Upper lobe of left lung (tissue), 6 donors: ENCODE results near the gene DLEC1. TPM values are rescaled to one million over a fixed set of nuclear protein-coding genes. Genes with fewer than 3 reads are reported as not detected.
"Not testable (repeated sequence)": the region's sequence is repeated elsewhere in the genome, so short reads cannot be mapped to it uniquely, and the experiment has no call there.

Source experiments
- ATAC-seq, 2 donors: fragments of 200-7000 bp; cut with Tn5 transposase; one replicate each; pipeline ENCODE4 v1.9.1; 2022; ENCODE audit warnings: mild to moderate bottlenecking in 2 of 2, moderate library complexity in 2 of 2; ENCODE audit not compliant: low FRiP score in 2 of 2
- DNase-seq, 2 donors: peaks; one replicate each; pipeline ENCODE4 v3.0.0-alpha.2; 2019 to 2020
- H3K27ac ChIP-seq, 4 donors: fragments of 200-600 bp; sonication (generic); one replicate each; pipeline ENCODE4 v1.5.1; 2016 to 2019
- H3K27me3 ChIP-seq, 4 donors: fragments of 200-600 bp; sonication (generic); one replicate each; pipeline ENCODE4 v1.5.1; 2017 to 2019
- H3K36me3 ChIP-seq, 4 donors: fragments of 200-600 bp; sonication (generic); one replicate each; pipeline ENCODE4 v1.5.1; 2016 to 2019
- H3K4me1 ChIP-seq, 4 donors: fragments of 200-600 bp; sonication (generic); one replicate each; pipeline ENCODE4 v1.5.1; 2018 to 2019
- H3K4me3 ChIP-seq, 4 donors: fragments of 200-600 bp; sonication (generic); one replicate each; pipeline ENCODE4 v1.5.1; 2017 to 2019; ENCODE audit warnings: mild to moderate bottlenecking in 2 of 4, moderate library complexity in 1 of 4
- H3K9me3 ChIP-seq, 4 donors: fragments of 200-600 bp; sonication (generic); one replicate each; pipeline ENCODE4 v1.5.1; 2018 to 2019
- EP300 ChIP-seq, 4 donors: sonication (generic); formaldehyde crosslinking; IDR thresholded peaks; one replicate each; pipeline ENCODE4 v1.5.1; 2017; ENCODE audit warnings: antibody characterized with exemption in 4 of 4, control low read depth in 2 of 4
- POLR2A ChIP-seq, 4 donors: fragments of 450-650 bp; IDR thresholded peaks; one replicate each; pipeline ENCODE4 v1.5.1; 2016 to 2017; ENCODE audit warnings: antibody characterized with exemption in 4 of 4, mild to moderate bottlenecking in 2 of 4
- POLR2AphosphoS5 ChIP-seq, 2 donors: sonication (generic); formaldehyde crosslinking; IDR thresholded peaks; one replicate each; pipeline ENCODE4 v1.5.1; 2017; ENCODE audit warnings: antibody characterized with exemption in 2 of 2
- WGBS, 2 donors: methylation state at CpG; one replicate each; pipeline ENCODE4 v1.1.5; 2017 to 2018; 5-methylcytosine and 5-hydroxymethylcytosine counted together
- total RNA-seq, 6 donors: library from RNA; depleted of rRNA in 4 of 6; stranded (reverse); fragments of >200 nt in 4 of 6; gene quantifications; one replicate each; pipeline versions ENCODE4 v1.1.0 to v1.2.1, GENCODE V29; 2016 to 2021
- TF ChIP-seq, protein P1 (sequence below), 6 experiments: fragments of 450-650 bp in 4 of 6; fragments of 200-600 bp in 2 of 6; sonication (generic) in 2 of 6; IDR thresholded peaks; one replicate each; pipeline ENCODE4 v1.5.1; 2016 to 2019; ENCODE audit warnings: antibody characterized with exemption in 6 of 6
- donor health status: DM: no; HTN: no; CAD: no; lungs with moderate emphysema.
- donor health status: DM: no; HTN: yes; CAD: no; lungs with severe emphysema.

DLEC1 gene
- total RNA-seq, 6 donors from 2014 or later = 2.3 to 34.8 (median 14.3) TPM

GRCh38 chr3:38135621-38136277 is 96.7 kb downstream of the DLEC1 start:
- Histone ChIP-seq H3K4me3 (peak overlapping the region; percentile 63 to 97 (median 88)), H3K27ac (peak overlapping the region; percentile 78 to 98 (median 96)), H3K4me1 (peaks cover 44 to 66% (median 58%) of the 10 kb centered on the region in 4 donors), H3K36me3 (peaks cover 6 to 43% (median 30%) of the 10 kb centered on the region in 4 donors)
- ATAC-seq, H3K9me3 ChIP-seq, H3K27me3 ChIP-seq, DNase-seq: not testable (repeated sequence)
- 52 to 65% methylated on average over 10 of the region's 10 CpGs for WGBS, 2 donors

GRCh38 chr3:38136393-38136776 is 97.4 kb downstream of the DLEC1 start:
- H3K27ac ChIP-seq = peak overlapping the region; percentile 78 to 98 (median 96)
- DNase-seq (peak in 1 of 2 donors; percentile 50), ATAC-seq (peak in 1 of 2 donors; percentile 2)
- no peaks in the 10 kb centered on the region for H3K27me3 ChIP-seq
- peak overlapping the region; percentile 63 to 97 (median 88) for H3K4me3 ChIP-seq
- no peak for TF ChIP-seq POLR2A (IDR thresholded peaks at IDR 0.05)
- TF ChIP-seq POLR2AphosphoS5 (IDR thresholded peaks at IDR 0.05) = no peak
- WGBS, 2 donors = 0% methylated on average over 17 to 19 of the region's 20 CpGs
- peaks cover under 1 to 43% (median 28%) of the 10 kb centered on the region in 4 donors for H3K36me3 ChIP-seq
- H3K9me3 ChIP-seq = no peaks in the 10 kb centered on the region
- H3K4me1 ChIP-seq = peaks cover 47 to 69% (median 57%) of the 10 kb centered on the region in 4 donors

- H3K27me3 ChIP-seq = no peaks in the 10 kb centered on the region
- 0% methylated on average over 5 to 39 of the region's 66 CpGs for WGBS, 2 donors
- H3K4me1 ChIP-seq = peaks cover 47 to 69% (median 57%) of the 10 kb centered on the region in 4 donors
- no peaks in the 10 kb centered on the region for H3K9me3 ChIP-seq
- DNase-seq = peak; percentile 97 to 100
- peak within 1 kb of the TSS; percentile 91 to 98 (median 96) for H3K27ac ChIP-seq
- H3K36me3 ChIP-seq = peaks cover 0 to 43% (median 31%) of the 10 kb centered on the region in 4 donors
- TF ChIP-seq EP300 (IDR thresholded peaks at IDR 0.05) (peak in 1 of 4 donors; percentile 14), POLR2A (IDR thresholded peaks at IDR 0.05) (peak; percentile 61 to 94 (median 82)), POLR2AphosphoS5 (IDR thresholded peaks at IDR 0.05) (peak; percentile 93 to 95)
- TF ChIP-seq, protein P1, sequence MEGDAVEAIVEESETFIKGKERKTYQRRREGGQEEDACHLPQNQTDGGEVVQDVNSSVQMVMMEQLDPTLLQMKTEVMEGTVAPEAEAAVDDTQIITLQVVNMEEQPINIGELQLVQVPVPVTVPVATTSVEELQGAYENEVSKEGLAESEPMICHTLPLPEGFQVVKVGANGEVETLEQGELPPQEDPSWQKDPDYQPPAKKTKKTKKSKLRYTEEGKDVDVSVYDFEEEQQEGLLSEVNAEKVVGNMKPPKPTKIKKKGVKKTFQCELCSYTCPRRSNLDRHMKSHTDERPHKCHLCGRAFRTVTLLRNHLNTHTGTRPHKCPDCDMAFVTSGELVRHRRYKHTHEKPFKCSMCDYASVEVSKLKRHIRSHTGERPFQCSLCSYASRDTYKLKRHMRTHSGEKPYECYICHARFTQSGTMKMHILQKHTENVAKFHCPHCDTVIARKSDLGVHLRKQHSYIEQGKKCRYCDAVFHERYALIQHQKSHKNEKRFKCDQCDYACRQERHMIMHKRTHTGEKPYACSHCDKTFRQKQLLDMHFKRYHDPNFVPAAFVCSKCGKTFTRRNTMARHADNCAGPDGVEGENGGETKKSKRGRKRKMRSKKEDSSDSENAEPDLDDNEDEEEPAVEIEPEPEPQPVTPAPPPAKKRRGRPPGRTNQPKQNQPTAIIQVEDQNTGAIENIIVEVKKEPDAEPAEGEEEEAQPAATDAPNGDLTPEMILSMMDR (IDR thresholded peaks at IDR 0.05) = peak in 3 of 6 experiments; percentile 24 to 39 (median 35)
- ATAC-seq = peak; percentile 97 to 99
- peak within 1 kb of the TSS; percentile 63 to 97 (median 88) for H3K4me3 ChIP-seq
Observed at GRCh38 chr3:38136777-38137614, 98.0 kb downstream of the DLEC1 start, which contains the start of gene ACAA1. Gene ACAA1, minus strand, starts transcription at chr3:38137127. Its CDS starts 92 bp downstream, at chr3:38137035.

DNA sequence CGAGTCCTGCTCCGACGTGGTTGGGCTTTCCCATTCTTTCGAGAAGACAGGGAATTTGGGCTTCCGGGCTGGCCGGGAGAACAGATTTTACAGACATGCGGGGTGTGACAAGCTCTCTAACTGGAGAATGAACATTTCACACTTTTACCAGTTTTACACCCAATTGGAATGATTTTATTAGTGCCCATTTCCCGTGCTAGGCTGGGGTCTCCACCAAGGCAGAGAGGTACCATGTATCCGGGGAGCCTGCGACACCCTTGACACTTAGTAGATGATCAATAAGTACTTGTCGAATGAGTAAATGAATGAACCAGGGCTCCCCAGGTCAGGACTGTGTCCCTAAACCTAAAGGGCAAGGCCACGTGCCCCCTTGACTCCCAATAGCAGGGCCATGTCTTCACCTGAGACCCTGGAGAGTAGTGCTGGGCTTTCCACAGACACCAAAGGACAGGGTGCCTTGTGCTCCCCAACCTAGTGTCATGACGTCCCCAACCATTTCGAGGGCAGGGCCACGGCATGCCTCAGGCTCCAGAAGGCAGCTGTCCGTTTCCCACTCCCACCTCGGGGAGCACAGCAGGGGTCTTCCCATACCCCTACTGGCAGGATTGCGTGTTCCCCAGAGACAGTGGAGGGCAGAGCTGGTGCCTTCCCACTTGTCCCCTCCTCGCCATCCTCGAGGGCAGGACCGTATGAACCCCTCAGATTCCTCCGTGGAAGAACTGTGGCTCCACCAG is 98.8 kb downstream of the DLEC1 start:
- no peaks in the 10 kb centered on the region for H3K9me3 ChIP-seq
- peak overlapping the region; percentile 91 to 98 (median 96) for H3K27ac ChIP-seq
- H3K36me3 ChIP-seq = peaks cover 0 to 44% (median 31%) of the 10 kb centered on the region in 4 donors
- TF ChIP-seq, protein P1 (IDR thresholded peaks at IDR 0.05) = peak in 1 of 6 experiments; percentile 8
- TF ChIP-seq EP300 (IDR thresholded peaks at IDR 0.05) (no peak), POLR2AphosphoS5 (IDR thresholded peaks at IDR 0.05) (no peak)
- ATAC-seq (peak in 1 of 2 donors; percentile 53), DNase-seq (no peak)
- H3K4me1 ChIP-seq = peaks cover 47 to 65% (median 53%) of the 10 kb centered on the region in 4 donors
- no peaks in the 10 kb centered on the region for H3K27me3 ChIP-seq
- 10 to 17% methylated on average over 12 to 22 of the region's 22 CpGs for WGBS, 2 donors
- H3K4me3 ChIP-seq = peak overlapping the region; percentile 63 to 97 (median 90)

DNA sequence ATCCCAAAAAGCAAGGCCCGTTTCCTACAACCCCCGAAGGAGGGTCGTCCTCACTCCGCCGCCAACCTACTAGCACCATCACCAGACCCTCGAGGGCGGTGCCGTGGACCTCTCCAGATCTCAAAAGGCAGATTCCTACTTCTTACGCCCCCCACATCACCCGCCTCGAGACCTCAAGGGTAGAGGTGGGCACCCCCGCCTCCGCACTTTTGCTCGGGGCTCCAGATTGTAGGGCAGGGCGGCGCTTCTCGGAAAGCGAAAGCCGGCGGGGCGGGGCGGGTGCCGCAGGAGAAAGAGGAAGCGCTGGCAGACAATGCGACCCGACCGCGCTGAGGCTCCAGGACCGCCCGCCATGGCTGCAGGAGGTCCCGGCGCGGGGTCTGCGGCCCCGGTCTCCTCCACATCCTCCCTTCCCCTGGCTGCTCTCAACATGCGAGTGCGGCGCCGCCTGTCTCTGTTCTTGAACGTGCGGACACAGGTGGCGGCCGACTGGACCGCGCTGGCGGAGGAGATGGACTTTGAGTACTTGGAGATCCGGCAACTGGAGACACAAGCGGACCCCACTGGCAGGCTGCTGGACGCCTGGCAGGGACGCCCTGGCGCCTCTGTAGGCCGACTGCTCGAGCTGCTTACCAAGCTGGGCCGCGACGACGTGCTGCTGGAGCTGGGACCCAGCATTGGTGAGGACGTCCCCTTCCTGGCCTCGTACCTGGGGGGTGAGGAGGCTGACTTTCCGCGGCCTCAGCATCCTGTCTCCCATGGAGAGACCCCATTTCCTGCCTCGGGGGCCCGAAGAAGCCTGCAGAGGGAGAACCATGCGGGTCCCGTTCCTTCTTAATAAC is 99.6 kb downstream of the DLEC1 start, which contains the start of gene MYD88:
Gene MYD88, plus strand, starts transcription at position 313 of the 842 bp plus-strand sequence. Its CDS starts 40 bp downstream, at position 353.
- Histone ChIP-seq H3K4me3 (peak within 1 kb of the TSS; percentile 63 to 97 (median 90)), H3K27me3 (no peaks in the 10 kb centered on the region), H3K27ac (peak within 1 kb of the TSS; percentile 91 to 98 (median 96)), H3K9me3 (no peaks in the 10 kb centered on the region), H3K36me3 (peaks cover 0 to 37% (median 24%) of the 10 kb centered on the region in 4 donors), H3K4me1 (peaks cover 47 to 60% (median 47%) of the 10 kb centered on the region in 4 donors)
- ATAC-seq (peak; percentile 69 to 85), DNase-seq (peak; percentile 93 to 97)
- WGBS, 2 donors = 2 to 3% methylated on average over 18 to 54 of the region's 65 CpGs
- TF ChIP-seq POLR2AphosphoS5 (IDR thresholded peaks at IDR 0.05) (peak; percentile 76 to 79), EP300 (IDR thresholded peaks at IDR 0.05) (no peak), POLR2A (IDR thresholded peaks at IDR 0.05) (peak in 3 of 4 donors; percentile 64 to 91 (median 66))
- TF ChIP-seq, protein P1 (IDR thresholded peaks at IDR 0.05) = no peak
